Adipocyte (in vitro differentiated cells): ENCODE data around the gene TPCN2.

ENCODE experiments used
- DNase-seq: peaks from one replicate; pipeline ENCODE4 v3.0.0-alpha.2; 2015; ENCODE audit warnings: low read depth
- H3K27me3 ChIP-seq: replicated peaks from 2 replicates; pipeline ENCODE4 v1.7.0; 2013; ENCODE audit warnings: mild to moderate bottlenecking, low read length, moderate library complexity; ENCODE audit not compliant: control insufficient read depth, insufficient read depth
- H3K36me3 ChIP-seq: 2 replicates; pipeline ENCODE4 v1.7.0; 2013; ENCODE audit warnings: low read length, mild to moderate bottlenecking, moderate library complexity; ENCODE audit not compliant: control insufficient read depth, insufficient read depth, severe bottlenecking
- H3K4me1 ChIP-seq: 2 replicates; pipeline ENCODE4 v1.7.0; 2013; ENCODE audit warnings: mild to moderate bottlenecking, low read length, moderate library complexity; ENCODE audit not compliant: control insufficient read depth, insufficient read depth
- H3K4me3 ChIP-seq: 2 replicates; pipeline ENCODE4 v1.7.0; 2013; ENCODE audit warnings: mild to moderate bottlenecking, low read length, moderate library complexity
- H3K9ac ChIP-seq: 2 replicates; pipeline ENCODE4 v1.7.0; 2013; ENCODE audit warnings: mild to moderate bottlenecking, low read length, moderate library complexity
- H3K9me3 ChIP-seq: 2 replicates; pipeline ENCODE4 v1.7.0; 2013; ENCODE audit warnings: mild to moderate bottlenecking, low read length, moderate library complexity; ENCODE audit not compliant: control insufficient read depth

Gene TPCN2

DNA sequence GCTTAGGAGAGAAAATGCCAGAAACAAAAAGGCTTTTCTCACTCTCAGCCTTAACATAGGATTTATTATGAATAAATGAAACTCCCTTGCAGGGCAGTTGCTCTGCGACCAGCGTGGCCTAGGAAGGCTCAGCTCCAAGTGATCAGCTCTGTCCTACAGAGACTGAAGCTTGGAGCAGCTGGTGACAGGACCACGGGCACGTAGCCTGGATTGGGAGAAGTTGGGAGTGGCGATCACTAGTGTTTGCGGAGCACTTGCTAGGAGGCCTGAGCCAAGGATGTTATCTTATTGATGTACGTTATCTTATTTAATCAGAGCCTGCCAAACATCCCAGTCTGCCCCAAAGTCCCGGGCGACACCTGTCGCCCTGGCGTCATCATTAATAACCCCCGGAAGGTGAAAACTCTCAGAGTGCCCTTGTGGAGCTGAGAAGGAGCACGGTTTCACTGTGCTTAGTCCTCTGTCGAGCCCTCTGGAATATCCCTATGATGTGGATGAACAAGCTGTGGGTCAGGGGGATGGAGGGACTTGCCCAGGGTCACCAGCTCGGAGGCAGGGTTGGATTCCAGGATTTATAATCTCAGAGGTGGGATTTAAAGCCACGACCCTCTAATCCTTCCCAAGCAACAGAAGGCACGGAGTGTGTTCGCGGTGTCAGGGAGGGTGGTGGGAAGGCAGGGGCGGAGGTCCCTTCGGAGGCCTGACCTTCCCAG lies 66.2 kb downstream of the TPCN2 start:
- Histone ChIP-seq H3K36me3 (no peaks in the 10 kb centered on the region), H3K9ac (no peak overlapping the region), H3K4me3 (no peak overlapping the region), H3K4me1 (peaks cover 9% of the 10 kb centered on the region), H3K27me3 (peaks cover 28% of the 10 kb centered on the region), H3K9me3 (peaks cover 9% of the 10 kb centered on the region)
- DNase-seq: no peak

DNA sequence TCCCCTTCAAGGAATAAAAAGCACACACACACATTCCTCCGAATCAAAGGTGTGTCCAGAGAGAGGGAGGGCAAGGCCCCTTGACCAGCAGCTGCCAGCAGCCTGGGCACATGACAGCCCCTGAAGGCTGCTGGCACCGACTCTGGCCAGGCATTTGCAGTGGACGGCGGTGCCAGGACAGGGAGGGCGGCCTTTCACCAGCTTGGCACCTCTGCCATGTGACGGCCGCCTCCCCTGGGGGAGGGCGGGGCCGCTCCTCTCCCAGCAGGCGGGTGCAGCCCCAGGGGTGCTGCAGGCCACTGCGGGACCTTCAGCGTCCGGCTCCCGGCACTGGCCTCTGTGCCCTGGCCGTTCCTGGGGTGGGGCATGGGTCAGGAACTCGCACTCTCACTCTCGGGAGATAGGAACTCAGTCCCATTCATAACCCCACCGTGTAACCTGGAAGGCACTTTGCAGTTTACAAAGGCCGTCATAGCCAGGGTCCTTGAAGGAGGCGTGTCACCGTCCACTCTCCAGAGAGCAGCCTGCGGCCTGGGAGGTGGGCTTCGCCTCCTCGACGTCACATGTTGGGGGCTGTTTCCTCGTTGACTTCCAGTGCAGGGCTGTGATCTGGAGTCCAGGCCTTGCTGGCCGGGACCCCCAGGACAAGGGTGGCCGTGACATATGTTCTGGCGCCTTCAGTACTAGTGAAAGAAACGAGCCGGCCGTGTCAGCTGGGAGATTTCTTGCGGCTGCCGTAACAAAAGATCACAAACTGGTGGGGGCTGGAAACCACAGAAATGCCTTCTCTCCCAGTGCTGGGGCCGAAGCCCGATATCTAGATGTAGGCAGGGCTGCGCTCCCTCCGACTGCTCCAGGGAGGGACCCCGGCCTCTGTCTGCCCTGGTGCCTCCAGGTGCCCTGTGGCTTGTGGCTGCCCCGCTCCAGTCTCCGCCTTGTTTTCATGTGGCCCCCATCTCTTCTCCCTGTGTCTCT lies 67.1 kb downstream of the TPCN2 start:
- Histone ChIP-seq H3K27me3 (peaks cover 24% of the 10 kb centered on the region), H3K36me3 (no peaks in the 10 kb centered on the region), H3K4me1 (peaks cover 9% of the 10 kb centered on the region), H3K9ac (no peak overlapping the region), H3K4me3 (no peak overlapping the region), H3K9me3 (peaks cover 9% of the 10 kb centered on the region)
- no peak for DNase-seq

DNA sequence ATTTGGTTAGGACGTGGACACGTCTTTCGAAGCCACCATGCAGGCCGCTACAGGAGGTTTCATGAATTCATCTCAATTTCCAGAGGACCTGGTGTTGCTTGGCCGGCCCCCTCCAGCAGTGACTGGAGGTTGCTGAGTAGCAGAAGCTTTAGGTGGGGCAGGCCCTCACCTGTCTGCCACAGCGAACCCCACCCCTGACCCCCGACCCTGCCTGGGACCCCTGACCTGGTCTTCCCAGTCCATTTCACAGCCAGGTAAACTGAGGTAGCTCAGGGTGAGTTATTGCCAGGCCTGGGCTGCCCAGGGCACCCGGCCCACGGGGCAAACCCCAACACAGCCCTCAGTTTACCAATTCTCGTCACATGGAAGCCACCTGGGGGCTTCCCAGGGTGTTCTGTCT lies 67.9 kb downstream of the TPCN2 start:
- no peaks in the 10 kb centered on the region for H3K36me3 ChIP-seq
- H3K4me3 ChIP-seq: no peak overlapping the region
- no peak overlapping the region for H3K9ac ChIP-seq
- no peak for DNase-seq
- H3K27me3 ChIP-seq: peaks cover 17% of the 10 kb centered on the region
- peaks cover 9% of the 10 kb centered on the region for H3K4me1 ChIP-seq
- H3K9me3 ChIP-seq: peaks cover 9% of the 10 kb centered on the region

DNA sequence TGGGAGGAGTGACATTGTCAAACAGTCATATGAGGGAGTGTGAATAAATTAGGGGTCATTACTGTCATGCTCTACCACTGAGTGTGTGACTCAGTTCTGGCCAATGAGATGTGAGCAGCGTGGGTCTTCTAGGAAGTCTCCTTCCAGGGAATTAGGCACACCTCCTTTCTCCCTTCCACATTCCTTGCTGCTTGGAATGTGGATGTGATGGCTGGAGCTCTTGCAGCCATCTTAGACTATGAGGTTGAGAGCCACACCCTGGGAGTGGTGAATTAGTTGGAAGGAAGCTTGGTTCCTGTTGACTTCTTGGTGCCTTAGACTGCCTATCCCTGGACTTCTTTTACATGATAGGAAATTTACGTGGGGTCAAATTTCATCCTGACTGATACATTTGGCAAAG lies 70.5 kb downstream of the TPCN2 start:
- H3K36me3 ChIP-seq: no peaks in the 10 kb centered on the region
- DNase-seq: no peak

DNA sequence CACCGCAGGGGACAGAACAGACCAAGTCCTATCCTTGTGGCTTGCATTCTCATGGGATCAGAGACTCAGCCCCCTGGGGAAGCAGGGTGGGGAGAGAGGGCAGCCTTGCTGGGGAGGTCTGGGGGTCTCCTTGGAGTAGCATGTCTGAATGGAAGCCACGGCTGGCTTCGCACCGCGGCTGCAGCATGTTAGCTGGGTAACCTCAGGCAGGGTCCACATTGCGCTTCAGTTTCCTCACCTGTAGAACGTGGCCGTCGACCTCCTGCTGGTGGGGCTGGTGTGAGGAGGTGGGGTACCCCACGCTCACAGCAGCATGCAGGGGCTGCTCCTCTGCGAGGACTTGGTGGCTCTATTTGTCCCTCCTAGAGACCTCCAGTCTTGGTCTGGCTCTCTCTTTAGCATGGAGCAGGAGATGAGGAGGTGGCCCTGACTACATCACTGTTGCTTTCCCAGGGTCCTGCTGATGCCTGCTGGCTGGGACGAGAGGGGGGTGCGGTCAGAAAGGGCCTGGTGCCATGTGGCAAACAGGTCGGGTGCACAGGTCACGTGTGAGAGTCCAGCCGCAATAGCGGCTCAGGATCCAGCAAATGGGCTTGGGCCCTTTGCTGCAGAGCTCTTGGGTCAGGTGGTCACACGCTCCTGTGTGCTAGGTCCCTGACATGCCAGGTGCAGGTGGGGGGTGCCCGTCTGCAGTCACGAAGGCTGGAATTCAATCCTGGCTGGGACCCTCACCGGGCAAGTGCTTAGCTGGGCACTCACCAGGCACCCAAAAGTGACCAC lies 71.6 kb downstream of the TPCN2 start:
- Histone ChIP-seq H3K9ac (no peak overlapping the region), H3K36me3 (no peaks in the 10 kb centered on the region), H3K4me1 (peaks cover 21% of the 10 kb centered on the region), H3K27me3 (peaks cover 5% of the 10 kb centered on the region), H3K4me3 (no peak overlapping the region), H3K9me3 (peaks cover 9% of the 10 kb centered on the region)
- no peak for DNase-seq

More for the DNA sequence above, 70.5 kb downstream of the TPCN2 start:
- H3K27me3 ChIP-seq: peaks cover 12% of the 10 kb centered on the region
- no peak overlapping the region for H3K9ac ChIP-seq
- H3K4me3 ChIP-seq: no peak overlapping the region
- peaks cover 9% of the 10 kb centered on the region for H3K9me3 ChIP-seq
- peaks cover 22% of the 10 kb centered on the region for H3K4me1 ChIP-seq

DNA sequence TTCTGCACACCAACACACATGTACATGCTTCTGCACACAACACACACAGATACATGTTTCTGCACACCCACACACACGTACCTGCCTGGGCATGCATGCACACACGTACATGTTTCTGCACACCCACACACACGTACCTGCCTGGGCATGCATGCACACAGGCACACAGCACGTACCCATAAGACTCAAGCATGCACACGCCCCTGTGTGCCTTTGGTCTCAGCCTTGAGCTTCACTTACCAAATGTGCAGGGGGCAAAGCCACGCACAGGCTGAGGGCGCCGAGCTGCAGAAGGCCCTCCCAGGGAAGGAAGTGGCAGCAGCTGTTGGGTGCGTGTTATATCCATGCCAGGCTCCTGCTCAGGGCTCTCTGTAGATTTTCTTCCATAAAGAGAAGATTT lies 72.3 kb downstream of the TPCN2 start:
- Histone ChIP-seq H3K36me3 (no peaks in the 10 kb centered on the region), H3K9ac (no peak overlapping the region), H3K4me1 (peaks cover 14% of the 10 kb centered on the region), H3K4me3 (no peak overlapping the region), H3K27me3 (no peaks in the 10 kb centered on the region), H3K9me3 (peaks cover 9% of the 10 kb centered on the region)
- no peak for DNase-seq

DNA sequence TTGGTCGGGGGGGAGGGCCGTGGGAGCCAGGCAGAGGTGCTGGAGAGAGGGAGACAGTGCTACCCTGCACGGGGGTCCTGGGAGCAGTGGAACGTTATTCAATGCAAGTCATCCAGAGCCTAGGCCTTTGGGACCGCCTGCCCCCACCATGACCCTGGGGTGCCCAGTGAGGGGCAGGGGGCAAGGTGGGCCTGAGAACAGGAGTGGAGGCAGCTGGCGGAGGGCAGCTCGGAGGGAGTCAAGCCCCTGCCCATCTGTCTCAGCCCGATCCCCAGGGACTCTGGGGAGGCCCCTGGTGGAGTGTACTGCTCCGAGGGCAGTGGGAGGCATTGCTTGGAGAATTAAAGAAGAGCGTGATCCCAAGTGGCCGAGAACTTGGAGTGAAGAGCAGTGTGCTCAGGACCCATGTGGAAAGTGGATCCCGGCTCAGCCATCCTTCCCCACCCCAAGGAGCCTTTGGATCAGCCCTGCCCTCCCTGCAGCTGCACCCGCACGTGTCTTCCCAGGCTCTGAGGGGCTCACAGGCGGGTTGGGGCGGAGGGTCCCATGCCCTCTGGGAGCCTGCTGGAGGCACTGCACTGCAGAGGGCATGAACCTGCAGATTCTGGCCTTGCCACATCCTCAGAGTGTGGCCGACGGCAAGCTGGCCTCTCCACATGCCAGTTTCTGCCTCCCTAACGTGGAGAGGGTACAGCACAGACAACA lies 73.0 kb downstream of the TPCN2 start:
- Histone ChIP-seq H3K4me3 (no peak overlapping the region), H3K9me3 (peaks cover 9% of the 10 kb centered on the region), H3K36me3 (no peaks in the 10 kb centered on the region), H3K4me1 (peaks cover 13% of the 10 kb centered on the region), H3K27me3 (no peaks in the 10 kb centered on the region), H3K9ac (no peak overlapping the region)
- no peak for DNase-seq

DNA sequence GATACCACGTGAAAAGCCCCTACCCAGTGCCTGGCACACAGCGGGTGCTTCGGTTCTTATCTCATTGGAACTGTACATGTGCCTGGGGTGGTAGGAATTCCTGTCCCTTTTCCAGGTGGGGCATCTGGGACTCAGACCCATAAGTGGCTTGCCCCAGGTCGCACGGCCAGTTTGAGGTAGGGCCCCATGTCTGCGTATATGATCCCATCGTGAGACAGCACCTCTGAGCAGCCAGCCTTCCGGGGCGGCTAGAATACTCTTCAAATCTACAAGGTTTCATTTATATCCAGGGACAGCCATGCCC lies 73.5 kb downstream of the TPCN2 start:
- H3K4me3 ChIP-seq: no peak overlapping the region
- H3K9ac ChIP-seq: no peak overlapping the region
- no peaks in the 10 kb centered on the region for H3K36me3 ChIP-seq
- no peak for DNase-seq
- peaks cover 9% of the 10 kb centered on the region for H3K9me3 ChIP-seq
- no peaks in the 10 kb centered on the region for H3K27me3 ChIP-seq
- peaks cover 13% of the 10 kb centered on the region for H3K4me1 ChIP-seq

DNA sequence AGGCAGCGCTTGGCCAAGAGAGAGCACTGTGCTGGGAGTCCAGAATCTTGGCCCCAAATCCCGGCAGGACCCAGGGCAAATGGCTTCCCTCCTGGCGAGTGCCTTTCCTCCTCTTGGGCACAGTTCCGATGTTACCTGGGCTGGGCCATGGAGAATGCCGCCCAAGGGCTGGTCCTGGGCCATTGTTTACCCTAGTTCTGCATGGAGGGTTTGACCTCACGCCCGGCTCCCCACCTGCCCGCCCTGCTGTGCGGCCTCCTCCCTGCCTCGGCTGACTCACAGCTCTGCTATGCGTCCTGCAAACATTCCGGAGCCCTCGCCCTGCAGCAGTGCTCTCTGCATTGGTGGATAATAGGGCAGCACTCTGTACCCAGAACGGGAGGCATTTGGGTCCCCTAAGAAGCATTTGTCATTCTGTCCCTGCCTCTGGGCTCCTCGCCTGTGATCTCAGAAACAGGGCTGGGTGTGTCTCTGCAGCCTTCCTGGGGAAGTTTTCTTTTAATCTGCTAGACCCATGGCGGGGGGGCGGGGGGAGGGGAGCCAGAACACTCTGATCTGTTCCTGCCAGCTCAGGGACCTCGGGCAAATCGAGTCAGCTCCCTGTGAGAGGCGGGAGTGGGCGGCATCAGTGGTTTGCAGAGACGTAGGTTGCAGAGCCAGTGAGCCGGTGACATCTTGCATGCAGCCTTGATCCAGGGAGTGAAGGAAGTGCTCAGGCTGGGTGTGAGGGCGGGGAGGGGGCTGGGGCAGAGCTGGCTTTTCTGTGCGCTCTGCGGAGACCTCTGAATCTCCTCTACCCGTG lies 74.1 kb downstream of the TPCN2 start:
- H3K9me3 ChIP-seq: peaks cover 13% of the 10 kb centered on the region
- H3K4me1 ChIP-seq: peaks cover 13% of the 10 kb centered on the region
- peak; percentile 76 for DNase-seq
- H3K4me3 ChIP-seq: no peak overlapping the region
- H3K27me3 ChIP-seq: no peaks in the 10 kb centered on the region
- no peak overlapping the region for H3K9ac ChIP-seq
- no peaks in the 10 kb centered on the region for H3K36me3 ChIP-seq
